Endothelial cell of umbilical vein (primary cell): ENCODE data around the gene CARNS1. TPM values are rescaled to one million over a fixed set of nuclear protein-coding genes. Genes with fewer than 3 reads are reported as not detected.

Experiments
- BruUV-seq: library from RNA; stranded (reverse); fragments of 400-500 nt; replicated peaks from 2 replicates; lab custom pipeline; 2021; lab: Mats Ljungman, UMichigan
- CTCF ChIA-PET: fragments of 300-600, 350-600 bp; sonication (Branson Sonifier 250); formaldehyde crosslinking; loops from one replicate; lab custom pipeline; 2021; ENCODE audit warnings: antibody characterized with exemption, inconsistent platforms; lab: Charles Lee
- POLR2A ChIA-PET: fragments of 300-600, 350-600 bp; sonication (Branson Sonifier 250); formaldehyde crosslinking; loops from one replicate; lab custom pipeline; 2021; ENCODE audit warnings: antibody characterized with exemption, inconsistent platforms; lab: Charles Lee
- DNase-seq: peaks from one replicate; pipeline ENCODE4 v3.0.0-alpha.2; 2011; ENCODE audit warnings: low read depth, low spot score
- FAIRE-seq: peaks from 2 replicates; lab custom pipeline; 2011; peaks lifted over from hg19 to GRCh38; lab: Jason Lieb, UNC
- H2AFZ ChIP-seq: 2 replicates; pipeline ENCODE4 v1.6.0; 2012; ENCODE audit warnings: low read depth, low read length, control low read depth, inconsistent platforms
- H3K27ac ChIP-seq: 2 replicates; pipeline ENCODE4 v1.5.1; 2011; ENCODE audit warnings: low read depth, mild to moderate bottlenecking, control low read depth, low read length, moderate library complexity; ENCODE audit not compliant: insufficient read depth
- H3K27me3 ChIP-seq, 2 experiments: 2 replicates each; pipeline versions ENCODE4 v1.6.0 to v1.6.1; 2011; ENCODE audit warnings: low read length in 2 of 2, mixed read lengths in 1 of 2; ENCODE audit not compliant: control insufficient read depth in 2 of 2, insufficient read depth in 2 of 2
- H3K36me3 ChIP-seq, 2 experiments: 2 replicates in 1 of 2; 3 replicates in 1 of 2; pipeline ENCODE4 v1.5.1; 2011; ENCODE audit warnings: low read length in 2 of 2, mild to moderate bottlenecking in 1 of 2, moderate library complexity in 1 of 2; ENCODE audit not compliant: control insufficient read depth in 2 of 2, insufficient read depth in 2 of 2; ENCODE audit errors: extremely low read depth in 1 of 2
- H3K4me1 ChIP-seq: 3 replicates; pipeline ENCODE4 v1.5.1; 2011; ENCODE audit warnings: mild to moderate bottlenecking, low read length; ENCODE audit not compliant: control insufficient read depth, insufficient read depth; ENCODE audit errors: extremely low read depth
- H3K4me2 ChIP-seq: 2 replicates; pipeline ENCODE4 v1.6.1; 2011; ENCODE audit warnings: low read length, control low read depth, mixed read lengths; ENCODE audit not compliant: insufficient read depth
- H3K4me3 ChIP-seq, 3 experiments: fragments of 200-600 bp in 1 of 3; sonication (generic), shearing (Covaris generic) in 1 of 3; replicated peaks in 1 of 3; 2 replicates each; pipeline ENCODE4 v1.5.1; 2011 to 2016; ENCODE audit warnings: control low read depth in 3 of 3, low read length in 3 of 3, mild to moderate bottlenecking in 2 of 3, inconsistent platforms in 1 of 3, low read depth in 1 of 3, moderate library complexity in 1 of 3; ENCODE audit not compliant: insufficient read depth in 1 of 3
- H3K79me2 ChIP-seq: 2 replicates; pipeline ENCODE4 v1.6.0; 2012; ENCODE audit warnings: low read length, inconsistent platforms; ENCODE audit not compliant: control insufficient read depth, insufficient read depth
- H3K9ac ChIP-seq: replicated peaks from 2 replicates; pipeline ENCODE3; 2011; ENCODE audit warnings: low read length, control low read depth; ENCODE audit not compliant: insufficient read depth; ENCODE audit errors: extremely low read depth
- H3K9me1 ChIP-seq: replicated peaks from 3 replicates; pipeline ENCODE4 v1.6.0; 2011; ENCODE audit warnings: mild to moderate bottlenecking, low read length; ENCODE audit not compliant: control insufficient read depth, insufficient read depth; ENCODE audit errors: extremely low read depth
- H3K9me3 ChIP-seq: replicated peaks from 2 replicates; pipeline ENCODE4 v1.5.1; 2012; ENCODE audit warnings: low read length, inconsistent platforms; ENCODE audit not compliant: control insufficient read depth, insufficient read depth
- H4K20me1 ChIP-seq: replicated peaks from 2 replicates; pipeline ENCODE3; 2011; ENCODE audit warnings: mild to moderate bottlenecking, low read length; ENCODE audit not compliant: control insufficient read depth, insufficient read depth; ENCODE audit errors: extremely low read depth
- EZH2 ChIP-seq: IDR thresholded peaks from 2 replicates; pipeline ENCODE4 v1.6.1; 2012; ENCODE audit warnings: borderline replicate concordance, low read depth, mild to moderate bottlenecking, moderate library complexity, low read length, inconsistent platforms; ENCODE audit not compliant: severe bottlenecking
- FOS ChIP-seq: IDR thresholded peaks from 2 replicates; pipeline ENCODE4 v1.6.1; 2011; ENCODE audit warnings: mild to moderate bottlenecking, low read length, moderate library complexity, borderline replicate concordance; ENCODE audit not compliant: insufficient read depth
- GATA2 ChIP-seq: IDR thresholded peaks from 2 replicates; pipeline ENCODE4 v1.7.0; 2011; ENCODE audit warnings: low read depth, mild to moderate bottlenecking, moderate library complexity, mixed read lengths, low read length; ENCODE audit not compliant: insufficient read length, insufficient read depth
- JUN ChIP-seq: IDR thresholded peaks from 2 replicates; pipeline ENCODE4 v1.6.1; 2011; ENCODE audit warnings: borderline replicate concordance, low read depth; ENCODE audit not compliant: insufficient read length, insufficient read depth
- MYC ChIP-seq: IDR thresholded peaks from one replicate; pipeline ENCODE4 v1.6.1; 2011; ENCODE audit warnings: mild to moderate bottlenecking, low read depth, low read length
- POLR2A ChIP-seq: IDR thresholded peaks from 2 replicates; pipeline ENCODE4 v1.6.1; 2012; ENCODE audit warnings: low read depth, mild to moderate bottlenecking, control low read depth, low read length
- POLR2AphosphoS5 ChIP-seq: IDR thresholded peaks from 2 replicates; pipeline ENCODE4 v1.6.1; 2012; ENCODE audit warnings: low read depth, mild to moderate bottlenecking, control low read depth, low read length, moderate library complexity; ENCODE audit not compliant: insufficient read depth
- dilution Hi-C: fragments of 300-500 bp; cut with MboI; formaldehyde crosslinking; loops from one replicate; pipeline ENCODE4 v1.15.0; 2019; ENCODE audit warnings: low sequenced_read_pairs; ENCODE audit not compliant: extremely low pct_ligation_motif_present
- intact Hi-C: fragments of 100-400 bp; cut with micrococcal nuclease; formaldehyde crosslinking; loops from one replicate; pipeline ENCODE4 v1.10.0; 2022
- polyA plus RNA-seq, 4 experiments: library from polyadenylated mRNA; depleted of rRNA in 3 of 4; stranded (reverse) in 3 of 4; unstranded in 1 of 4; fragments of >200 nt; gene quantifications; 2 replicates each; pipeline versions ENCODE4 v1.2.1 to v1.2.3, GENCODE V29; 2011 to 2012; ENCODE audit warnings: missing spikeins in 1 of 4
- total RNA-seq: library from RNA; stranded (reverse); gene quantifications from 2 replicates; pipeline ENCODE4 v1.2.3, GENCODE V29; 2021
- TF ChIP-seq, protein P1 (sequence below): IDR thresholded peaks from 2 replicates; pipeline ENCODE4 v1.6.1; 2011; ENCODE audit not compliant: insufficient read depth, insufficient read length
- TF ChIP-seq, protein P2 (sequence below), 2 donors: IDR thresholded peaks; 1 replicate in 1 of 2; 2 replicates in 1 of 2; pipeline ENCODE4 v1.5.1; 2011; ENCODE audit warnings: low read length in 2 of 2, mild to moderate bottlenecking in 2 of 2, moderate library complexity in 2 of 2, control low read depth in 1 of 2, inconsistent platforms in 1 of 2, low read depth in 1 of 2; ENCODE audit not compliant: insufficient read depth in 1 of 2; ENCODE audit errors: extremely low read depth in 1 of 2

The CARNS1 gene
- total and polyA plus RNA-seq, 2 donors (not counting 3 experiments of a cell fraction or from before 2014, with no cell fraction given): 0.14 to 0.35 TPM

DNA sequence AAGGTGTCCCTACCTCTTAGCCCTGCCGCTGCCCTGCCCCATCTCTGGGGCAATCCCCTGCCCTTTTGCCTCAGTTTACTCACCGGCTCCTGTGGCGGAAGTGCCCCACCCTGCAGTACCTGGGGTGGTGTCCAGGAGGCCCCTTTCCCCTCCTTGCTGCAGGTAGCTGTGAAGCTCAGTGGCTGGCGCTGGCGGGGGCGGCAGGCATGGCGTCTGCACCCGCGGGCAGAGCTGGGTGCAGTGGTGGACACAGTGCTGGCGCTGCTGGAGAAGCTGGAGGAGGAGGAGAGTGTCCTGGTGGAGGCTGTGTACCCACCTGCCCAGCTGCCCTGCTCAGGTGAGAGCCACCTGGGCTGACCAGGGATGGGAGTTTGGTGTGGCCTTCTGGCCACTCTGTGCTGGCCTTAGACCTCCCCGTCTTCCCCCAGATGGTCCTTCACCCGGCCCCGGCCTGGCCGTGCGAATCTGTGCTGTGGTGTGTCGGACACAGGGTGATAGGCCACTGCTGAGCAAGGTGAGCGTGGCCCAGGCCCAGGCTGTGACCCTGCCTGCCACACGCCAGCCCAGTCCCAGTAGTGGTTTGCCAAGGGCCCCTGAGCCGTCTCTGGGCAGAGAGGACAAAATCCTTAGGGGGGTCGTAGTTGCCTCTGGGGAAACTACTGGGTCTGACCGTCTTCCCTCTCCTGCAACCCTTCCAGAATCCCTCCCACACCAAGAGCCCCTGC is 4.0 kb downstream of the CARNS1 start:
- Histone ChIP-seq H3K79me2 (no peaks in the 10 kb centered on the region), H2AFZ (no peak overlapping the region), H3K36me3 (no peaks in the 10 kb centered on the region), H3K27ac (no peak overlapping the region), H3K4me2 (no peak overlapping the region), H3K4me1 (peaks cover 4% of the 10 kb centered on the region), H3K9me1 (no peaks in the 10 kb centered on the region), H3K9me3 (no peaks in the 10 kb centered on the region), H3K4me3 (no peak overlapping the region), H3K9ac (no peak overlapping the region), H4K20me1 (no peaks in the 10 kb centered on the region), H3K27me3 (peaks cover 0 to 8% of the 10 kb centered on the region in 2 experiments)
- TF ChIP-seq POLR2A: no peak
- no peak for TF ChIP-seq GATA2
- no peak for TF ChIP-seq EZH2
- TF ChIP-seq, protein P1, sequence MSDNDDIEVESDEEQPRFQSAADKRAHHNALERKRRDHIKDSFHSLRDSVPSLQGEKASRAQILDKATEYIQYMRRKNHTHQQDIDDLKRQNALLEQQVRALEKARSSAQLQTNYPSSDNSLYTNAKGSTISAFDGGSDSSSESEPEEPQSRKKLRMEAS: no peak
- TF ChIP-seq, protein P2, sequence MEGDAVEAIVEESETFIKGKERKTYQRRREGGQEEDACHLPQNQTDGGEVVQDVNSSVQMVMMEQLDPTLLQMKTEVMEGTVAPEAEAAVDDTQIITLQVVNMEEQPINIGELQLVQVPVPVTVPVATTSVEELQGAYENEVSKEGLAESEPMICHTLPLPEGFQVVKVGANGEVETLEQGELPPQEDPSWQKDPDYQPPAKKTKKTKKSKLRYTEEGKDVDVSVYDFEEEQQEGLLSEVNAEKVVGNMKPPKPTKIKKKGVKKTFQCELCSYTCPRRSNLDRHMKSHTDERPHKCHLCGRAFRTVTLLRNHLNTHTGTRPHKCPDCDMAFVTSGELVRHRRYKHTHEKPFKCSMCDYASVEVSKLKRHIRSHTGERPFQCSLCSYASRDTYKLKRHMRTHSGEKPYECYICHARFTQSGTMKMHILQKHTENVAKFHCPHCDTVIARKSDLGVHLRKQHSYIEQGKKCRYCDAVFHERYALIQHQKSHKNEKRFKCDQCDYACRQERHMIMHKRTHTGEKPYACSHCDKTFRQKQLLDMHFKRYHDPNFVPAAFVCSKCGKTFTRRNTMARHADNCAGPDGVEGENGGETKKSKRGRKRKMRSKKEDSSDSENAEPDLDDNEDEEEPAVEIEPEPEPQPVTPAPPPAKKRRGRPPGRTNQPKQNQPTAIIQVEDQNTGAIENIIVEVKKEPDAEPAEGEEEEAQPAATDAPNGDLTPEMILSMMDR (IDR thresholded peaks at IDR 0.05; ENCODE audit: extremely low read depth in 1 of 2, insufficient read depth in 1 of 2, low read depth in 1 of 2, low read length in 2 of 2): no peak
- no peak for TF ChIP-seq FOS
- no peak for TF ChIP-seq POLR2AphosphoS5
- TF ChIP-seq MYC: no peak
- no peak for TF ChIP-seq JUN
- DNase-seq (no peak), FAIRE-seq (no peak)
- dilution Hi-C loops: no loop called here
- BruUV-seq: no TSS peak
- POLR2A ChIA-PET: no interaction called here
- intact Hi-C loops: loop anchor here (2.0 kb wide), 1 partner anchor 45 kb away; no protein-coding TSS in a partner anchor
- CTCF ChIA-PET: interaction anchor here (1.5 to 2.7 kb wide), 3 partner anchors 15 to 18 kb away, joined by 6 to 19 read pairs (median 12); partner anchors contain the start of genes PPP1CA and TBC1D10C
